Kidney (tissue), 22 donors: ENCODE results near the gene ASPN. TPM values are rescaled to one million over a fixed set of nuclear protein-coding genes. Genes with fewer than 3 reads are reported as not detected.

Source experiments
- DNase-seq, 5 donors: peaks; one replicate each; pipeline ENCODE4 v3.0.0-alpha.2; 2013 to 2020
- FAIRE-seq: peaks from 2 replicates; lab custom pipeline; 2012; peaks lifted over from hg19 to GRCh38; lab: Jason Lieb, UNC
- H3K27ac ChIP-seq, 2 donors: one replicate each; pipeline ENCODE4 v1.7.0; 2013; ENCODE audit warnings: low read depth in 2 of 2, low read length in 2 of 2, inconsistent platforms in 1 of 2
- H3K27me3 ChIP-seq: one replicate; pipeline ENCODE4 v1.7.1; 2013; ENCODE audit warnings: low read length, inconsistent platforms; ENCODE audit not compliant: control insufficient read depth, insufficient read depth
- H3K36me3 ChIP-seq, 3 donors: one replicate each; pipeline versions ENCODE4 v1.7.0 to v1.7.1; 2013; ENCODE audit warnings: low read length in 3 of 3, control low read depth in 1 of 3, inconsistent platforms in 1 of 3; ENCODE audit not compliant: insufficient read depth in 3 of 3, control insufficient read depth in 2 of 3
- H3K4me1 ChIP-seq, 3 donors: one replicate each; pipeline versions ENCODE4 v1.7.0 to v1.7.1; 2013; ENCODE audit warnings: low read length in 3 of 3, inconsistent platforms in 1 of 3, low read depth in 1 of 3; ENCODE audit not compliant: control insufficient read depth in 2 of 3, insufficient read depth in 2 of 3
- H3K4me3 ChIP-seq, 3 donors: one replicate each; pipeline versions ENCODE4 v1.7.0 to v1.8.1; 2013; ENCODE audit warnings: low read length in 3 of 3, control low read depth in 1 of 3, inconsistent platforms in 1 of 3
- H3K9ac ChIP-seq, 3 donors: one replicate each; pipeline versions ENCODE4 v1.7.0 to v1.7.1; 2013; ENCODE audit warnings: low read length in 3 of 3, control low read depth in 1 of 3, inconsistent platforms in 1 of 3
- H3K9me3 ChIP-seq, 3 donors: one replicate each; pipeline versions ENCODE4 v1.7.0 to v1.7.1; 2013; ENCODE audit warnings: low read length in 3 of 3, control low read depth in 1 of 3, inconsistent platforms in 1 of 3; ENCODE audit not compliant: control insufficient read depth in 2 of 3, insufficient read depth in 1 of 3
- intact Hi-C: fragments of 100-400 bp; cut with DNase I; formaldehyde crosslinking; loops from one replicate; pipeline ENCODE4 v1.11.1; 2022
- long read RNA-seq, 10 donors: library from polyadenylated mRNA in 1 of 10; unstranded in 1 of 10; transcript quantifications; one replicate each; pipeline ENCODE4 v2.0.0 and lab custom pipeline, GENCODE V29; 2021 to 2026
- polyA plus RNA-seq: library from polyadenylated mRNA; stranded (reverse); fragments of 350-450 nt; fragmentation: Illumina TruSeq; extraction: RNeasy Lipid Tissue Mini Kit (QIAGEN cat#74804); gene quantifications from one replicate; pipeline ENCODE4 v1.2.3, GENCODE V29; 2014; ENCODE audit warnings: low read depth, low replicate concordance; ENCODE audit not compliant: insufficient read depth
- total RNA-seq: library from RNA; stranded (reverse); fragmentation: NEBNext Ultra II Directional; extraction: Animal tissue kit (Norgen Biotek cat#: 25700); gene quantifications from one replicate; pipeline ENCODE4 v1.2.1, GENCODE V29; 2021
- TF ChIP-seq, protein P1 (sequence below): IDR thresholded peaks from 3 replicates; pipeline ENCODE4 v1.5.1; 2012; ENCODE audit warnings: mild to moderate bottlenecking, moderate library complexity, borderline replicate concordance; ENCODE audit not compliant: insufficient read depth; ENCODE audit errors: extremely low read depth
- donor health status: control.
- donor health status: control.
- donor health status: control.
- donor health status: control.
- donor health status: control.
- donor health status: DM: yes; HTN: yes; CAD: no.
- donor health status: Normal renal cell carcinoma (clear cell type).

Gene ASPN
- total RNA-seq: 1.5 TPM
- polyA plus RNA-seq: 3.2 TPM
- long read RNA-seq, donor 1: 0 reads
- long read RNA-seq, donor 2: 0 reads
- long read RNA-seq, donor 3, partial matches to known transcripts: 0 of 4 reads
- long read RNA-seq, donor 3, other reads (novel, unspliced or antisense): 0 of 4 reads
- long read RNA-seq, donor 4, partial matches to known transcripts: 0 of 2 reads
- long read RNA-seq, donor 4, other reads (novel, unspliced or antisense): 0 of 2 reads
- long read RNA-seq, donor 5, partial matches to known transcripts: 0 of 3 reads
- long read RNA-seq, donor 5, other reads (novel, unspliced or antisense): 0 of 3 reads
- long read RNA-seq, donor 6, partial matches to known transcripts: 0 of 2 reads
- long read RNA-seq, donor 6, other reads (novel, unspliced or antisense): 0 of 2 reads
- long read RNA-seq, donor 7: 0 reads
- long read RNA-seq, donor 8: 0 reads
- long read RNA-seq, donor 9, partial matches to known transcripts: 0 of 2 reads
- long read RNA-seq, donor 9, other reads (novel, unspliced or antisense): 0 of 2 reads
- long read RNA-seq, donor 10, partial matches to known transcripts: 0 of 3 reads
- long read RNA-seq, donor 10, other reads (novel, unspliced or antisense): 0 of 3 reads

DNA sequence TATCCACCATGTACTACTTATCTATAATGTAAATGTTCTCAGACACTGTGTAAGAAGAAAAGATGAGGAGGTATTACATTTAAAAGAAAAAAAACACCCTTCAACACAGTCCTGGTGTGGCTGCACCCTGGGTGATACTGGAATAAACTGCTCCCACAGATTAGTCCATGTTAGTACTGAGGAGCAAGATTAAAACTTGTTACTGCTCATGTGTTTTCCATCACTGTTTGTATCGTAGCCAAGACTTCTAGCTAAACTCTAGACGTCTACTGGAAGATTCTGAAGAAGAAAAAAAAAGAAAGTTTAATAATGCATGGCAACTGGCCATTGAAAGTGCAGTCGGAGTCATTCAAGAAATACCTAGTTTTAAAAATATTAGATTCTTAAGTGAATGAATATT, at the start of gene ASPN:
TSS of gene ASPN (minus strand) at position 178 of the 400 bp plus-strand sequence.
- no peaks in the 10 kb centered on the region for H3K9me3 ChIP-seq
- H3K4me1 ChIP-seq: peaks cover 0 to 5% (median 3%) of the 10 kb centered on the region in 3 donors
- TF ChIP-seq, protein P1, sequence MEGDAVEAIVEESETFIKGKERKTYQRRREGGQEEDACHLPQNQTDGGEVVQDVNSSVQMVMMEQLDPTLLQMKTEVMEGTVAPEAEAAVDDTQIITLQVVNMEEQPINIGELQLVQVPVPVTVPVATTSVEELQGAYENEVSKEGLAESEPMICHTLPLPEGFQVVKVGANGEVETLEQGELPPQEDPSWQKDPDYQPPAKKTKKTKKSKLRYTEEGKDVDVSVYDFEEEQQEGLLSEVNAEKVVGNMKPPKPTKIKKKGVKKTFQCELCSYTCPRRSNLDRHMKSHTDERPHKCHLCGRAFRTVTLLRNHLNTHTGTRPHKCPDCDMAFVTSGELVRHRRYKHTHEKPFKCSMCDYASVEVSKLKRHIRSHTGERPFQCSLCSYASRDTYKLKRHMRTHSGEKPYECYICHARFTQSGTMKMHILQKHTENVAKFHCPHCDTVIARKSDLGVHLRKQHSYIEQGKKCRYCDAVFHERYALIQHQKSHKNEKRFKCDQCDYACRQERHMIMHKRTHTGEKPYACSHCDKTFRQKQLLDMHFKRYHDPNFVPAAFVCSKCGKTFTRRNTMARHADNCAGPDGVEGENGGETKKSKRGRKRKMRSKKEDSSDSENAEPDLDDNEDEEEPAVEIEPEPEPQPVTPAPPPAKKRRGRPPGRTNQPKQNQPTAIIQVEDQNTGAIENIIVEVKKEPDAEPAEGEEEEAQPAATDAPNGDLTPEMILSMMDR: no peak
- H3K27ac ChIP-seq: peak within 1 kb of the TSS in 1 of 2 donors; percentile 79
- H3K4me3 ChIP-seq: peak within 1 kb of the TSS in 2 of 3 donors; percentile 18 to 21
- H3K27me3 ChIP-seq: no peaks in the 10 kb centered on the region
- peak within 1 kb of the TSS in 1 of 3 donors; percentile 6 for H3K9ac ChIP-seq
- DNase-seq: peak in 2 of 5 donors; percentile 61 to 88
- FAIRE-seq: peak; percentile 8
- no peaks in the 10 kb centered on the region for H3K36me3 ChIP-seq
- intact Hi-C loops: no loop called here

DNA sequence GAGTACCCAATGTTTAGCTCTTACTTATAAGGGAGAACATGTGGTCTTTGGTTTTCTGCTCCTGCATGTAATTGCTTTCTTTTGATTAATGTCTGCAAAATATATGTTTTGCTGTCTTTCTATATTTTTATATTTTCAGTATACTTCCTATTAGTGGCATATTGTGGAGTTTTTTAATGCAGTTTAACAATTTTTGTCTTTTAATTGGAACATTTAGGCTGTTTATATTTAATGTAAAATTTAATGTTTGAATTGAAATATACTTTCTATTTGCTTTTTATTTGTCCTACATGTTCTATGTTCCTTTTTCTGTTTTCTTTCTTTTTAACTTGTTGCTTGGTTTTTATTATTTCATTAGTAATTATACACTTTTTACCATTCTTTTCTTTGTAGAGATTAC, 48.6 kb upstream of the ASPN start:
- intact Hi-C loops: no loop called here
- Histone ChIP-seq H3K36me3 (no peaks in the 10 kb centered on the region), H3K9ac (no peak overlapping the region), H3K4me1 (peaks cover 0 to 3% (median 2%) of the 10 kb centered on the region in 3 donors), H3K4me3 (no peak overlapping the region), H3K27me3 (no peaks in the 10 kb centered on the region), H3K27ac (no peak overlapping the region), H3K9me3 (peaks cover 0 to 6% (median 0%) of the 10 kb centered on the region in 3 donors)
- DNase-seq: no peak
- TF ChIP-seq, protein P1: no peak
- peak; percentile 6 for FAIRE-seq

DNA sequence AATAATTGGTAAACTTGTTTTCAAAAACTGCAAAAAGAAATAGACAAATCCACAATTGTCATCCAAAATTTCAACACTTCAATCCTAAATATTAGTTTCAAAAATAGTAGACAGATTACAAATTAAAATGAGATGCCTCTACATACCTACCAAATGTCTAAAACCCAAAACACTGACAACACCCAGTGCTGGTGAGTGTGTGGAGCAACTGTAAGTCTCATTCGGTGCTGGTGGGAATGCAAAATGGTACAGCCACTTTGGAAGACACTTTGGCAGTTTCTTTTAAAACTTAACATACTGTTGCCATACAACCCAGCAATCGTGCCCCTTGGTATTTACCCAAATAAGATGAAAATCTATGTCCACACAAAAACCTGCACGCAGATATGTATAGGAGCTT, 46.8 kb upstream of the ASPN start:
- intact Hi-C loops: no loop called here

More for the DNA sequence above, 46.8 kb upstream of the ASPN start:
- Histone ChIP-seq H3K9ac (no peak overlapping the region), H3K4me1 (peaks cover 0 to 3% (median 0%) of the 10 kb centered on the region in 3 donors), H3K36me3 (no peaks in the 10 kb centered on the region), H3K27ac (no peak overlapping the region), H3K9me3 (peaks cover 0 to 6% (median 0%) of the 10 kb centered on the region in 3 donors), H3K27me3 (no peaks in the 10 kb centered on the region), H3K4me3 (no peak overlapping the region)
- TF ChIP-seq, protein P1: no peak
- no peak for DNase-seq
- no peak for FAIRE-seq
